GM12878 (cell line): Measurements from ENCODE around the gene BIRC7. TPM values are rescaled to one million over a fixed set of nuclear protein-coding genes. Genes with fewer than 3 reads are reported as not detected.

Experiments used
- ATAC-seq: fragments of 200-7000 bp; cut with Tn5 transposase; 3 replicates; pipeline ENCODE4 v1.9.1; 2020; ENCODE audit warnings: mild to moderate bottlenecking, moderate library complexity
- BruUV-seq: library from RNA; stranded (reverse); fragments of 400-500 nt; replicated peaks from 2 replicates; lab custom pipeline; 2021; lab: Mats Ljungman, UMichigan
- CTCF ChIA-PET: fragments of 300-600 bp; sonication (Branson Sonifier 250); formaldehyde crosslinking; extraction: SDS; loops from one replicate; lab custom pipeline; 2021; ENCODE audit warnings: inconsistent platforms; lab: Yijun Ruan, JAX
- POLR2A ChIA-PET: fragments of 350-600 bp; formaldehyde crosslinking; extraction: SDS; loops from one replicate; lab custom pipeline; 2021; ENCODE audit warnings: inconsistent platforms; lab: Charles Lee
- RAD21 ChIA-PET: fragments of 300-600 bp; sonication (Branson Sonifier 250); formaldehyde crosslinking; loops from one replicate; lab custom pipeline; 2023; ENCODE audit warnings: antibody characterized with exemption; ENCODE audit not compliant: unreplicated experiment; lab: Charles Lee
- SMC1A ChIA-PET: fragments of 300-600 bp; sonication (Branson Sonifier 250); formaldehyde crosslinking; loops from one replicate; lab custom pipeline; 2023; ENCODE audit not compliant: unreplicated experiment, uncharacterized antibody; lab: Charles Lee
- DNase-seq: peaks from one replicate; pipeline ENCODE4 v3.0.0-alpha.2; 2011; ENCODE audit warnings: low read depth, low spot score
- FAIRE-seq: peaks from 3 replicates; lab custom pipeline; 2011; peaks lifted over from hg19 to GRCh38; lab: Jason Lieb, UNC
- H2AFZ ChIP-seq: 2 replicates; pipeline ENCODE4 v1.6.0; 2011; ENCODE audit warnings: low read depth, low read length, control low read depth; ENCODE audit not compliant: control insufficient read depth
- H3K27ac ChIP-seq: 2 replicates; pipeline ENCODE4 v1.5.1; 2011; ENCODE audit warnings: control low read depth; ENCODE audit not compliant: control insufficient read depth, insufficient read depth
- H3K27me3 ChIP-seq, 2 experiments: replicated peaks in 1 of 2; 2 replicates each; pipeline versions ENCODE4 v1.6.0 to v1.6.1; 2011; ENCODE audit warnings: low read length in 1 of 2; ENCODE audit not compliant: control insufficient read depth in 2 of 2, insufficient read depth in 2 of 2
- H3K36me3 ChIP-seq, 2 experiments: 2 replicates each; pipeline ENCODE4 v1.5.1; 2011; ENCODE audit warnings: low read length in 1 of 2; ENCODE audit not compliant: control insufficient read depth in 2 of 2, insufficient read depth in 2 of 2
- H3K4me1 ChIP-seq: 2 replicates; pipeline ENCODE4 v1.6.1; 2011; ENCODE audit warnings: mild to moderate bottlenecking, low read length, moderate library complexity, mixed read lengths; ENCODE audit not compliant: control insufficient read depth, insufficient read depth
- H3K4me2 ChIP-seq: 2 replicates; pipeline ENCODE4 v1.6.0; 2011; ENCODE audit warnings: control low read depth; ENCODE audit not compliant: control insufficient read depth, insufficient read depth
- H3K4me3 ChIP-seq: fragments of 200-600 bp; sonication (generic); 2 replicates; pipeline ENCODE4 v1.5.1; 2016
- H3K79me2 ChIP-seq: 2 replicates; pipeline ENCODE4 v1.6.0; 2011; ENCODE audit warnings: low read length; ENCODE audit not compliant: control insufficient read depth, insufficient read depth
- H3K9ac ChIP-seq: 2 replicates; pipeline ENCODE4 v1.8.0; 2011; ENCODE audit warnings: low read length, control low read depth, mixed read lengths; ENCODE audit not compliant: control insufficient read depth, insufficient read depth
- H3K9me3 ChIP-seq: replicated peaks from 3 replicates; pipeline ENCODE4 v1.5.1; 2011; ENCODE audit warnings: mild to moderate bottlenecking, low read length; ENCODE audit not compliant: control insufficient read depth, insufficient read depth
- H4K20me1 ChIP-seq: 2 replicates; pipeline ENCODE4 v1.6.0; 2011; ENCODE audit not compliant: control insufficient read depth, insufficient read depth
- BACH1 ChIP-seq: fragments of 450-650 bp; IDR thresholded peaks from 2 replicates; pipeline ENCODE4 v1.6.1; 2017; ENCODE audit warnings: mild to moderate bottlenecking, borderline replicate concordance
- CBX3 ChIP-seq: fragments of 200-600 bp; sonication (generic); IDR thresholded peaks from 2 replicates; pipeline ENCODE4 v1.6.1; 2016; ENCODE audit warnings: low read depth, borderline replicate concordance
- CREB1 ChIP-seq: IDR thresholded peaks from 2 replicates; pipeline ENCODE4 v1.6.1; 2012; ENCODE audit warnings: low read depth, mild to moderate bottlenecking, inconsistent platforms
- EGR1 ChIP-seq, 2 experiments: IDR thresholded peaks; 1 replicate in 1 of 2; 2 replicates in 1 of 2; pipeline ENCODE4 v1.6.1; 2011 to 2012; ENCODE audit warnings: low read depth in 2 of 2, low read length in 2 of 2, borderline replicate concordance in 1 of 2, mild to moderate bottlenecking in 1 of 2, moderate library complexity in 1 of 2
- NR2F1 ChIP-seq: fragments of 450-650 bp; conservative IDR thresholded peaks from 2 replicates; pipeline ENCODE4 v1.6.1; 2017; ENCODE audit warnings: mild to moderate bottlenecking
- POLR2AphosphoS2 ChIP-seq: IDR thresholded peaks from 2 replicates; pipeline ENCODE4 v1.6.1; 2011; ENCODE audit warnings: low read depth, mild to moderate bottlenecking, low read length, improper control_type of control experiment, moderate library complexity
- RELA ChIP-seq: fragments of 450-650 bp; IDR thresholded peaks from 2 replicates; pipeline ENCODE4 v1.8.0; 2014; ENCODE audit warnings: borderline replicate concordance; ENCODE audit not compliant: partially characterized antibody
- RFX5 ChIP-seq: IDR thresholded peaks from 2 replicates; pipeline ENCODE4 v1.6.1; 2011; ENCODE audit warnings: low read depth, low read length, improper control_type of control experiment
- SIN3A ChIP-seq: IDR thresholded peaks from 2 replicates; pipeline ENCODE4 v1.6.1; 2012; ENCODE audit warnings: low read depth, low read length, improper control_type of control experiment
- SP1 ChIP-seq: IDR thresholded peaks from one replicate; pipeline ENCODE4 v1.6.1; 2011; ENCODE audit warnings: low read depth, low read length
- TCF3 ChIP-seq: IDR thresholded peaks from 2 replicates; pipeline ENCODE4 v1.6.1; 2012; ENCODE audit warnings: low read depth, mild to moderate bottlenecking, low read length, borderline replicate concordance; ENCODE audit not compliant: insufficient read depth
- ZNF274 ChIP-seq: IDR thresholded peaks from one replicate; pipeline ENCODE4 v1.8.0; 2011; ENCODE audit not compliant: insufficient read length, insufficient read depth
- ZZZ3 ChIP-seq: IDR thresholded peaks from 2 replicates; pipeline ENCODE4 v1.6.1; 2011; ENCODE audit warnings: low read depth; ENCODE audit not compliant: control insufficient read depth, insufficient read length
- WGBS: methylation state at CpG from one replicate; pipeline ENCODE4 v1.1.6; 2016; ENCODE audit warnings: low lambda C conversion rate; ENCODE audit not compliant: insufficient replicate concordance, insufficient coverage; ENCODE audit errors: missing lambda C conversion rate; 5-methylcytosine and 5-hydroxymethylcytosine counted together
- in situ Hi-C: fragments of 300-500 bp; cut with MboI; formaldehyde crosslinking; loops from 9 replicates; pipeline ENCODE4 v1.14.3; 2018; ENCODE audit warnings: mixed read lengths
- intact Hi-C: fragments of 100-400 bp; cut with micrococcal nuclease; formaldehyde crosslinking; loops from one replicate; pipeline ENCODE4 v1.14.2; 2022; ENCODE audit not compliant: unreplicated experiment
- polyA plus RNA-seq, 11 experiments: library from polyadenylated mRNA; depleted of rRNA in 4 of 11; unstranded in 6 of 11; stranded (reverse) in 5 of 11; fragments of >200 nt; fragmentation: Nextera tagmentation in 4 of 11; fragmentation: Illumina TruSeq in 1 of 11; extraction: Ambion mirVana in 4 of 11; extraction: Trizol in 1 of 11; gene quantifications; 1 replicate in 1 of 11; 2 replicates in 10 of 11; pipeline versions ENCODE4 v1.2.1 to v1.2.3, GENCODE V29; 2011 to 2016; ENCODE audit warnings: inconsistent platforms in 2 of 11, missing spikeins in 2 of 11, low read depth in 1 of 11
- total RNA-seq, 4 experiments: library from RNA; depleted of rRNA in 3 of 4; stranded (reverse); fragments of >200 nt in 3 of 4; fragmentation: Illumina TruSeq in 1 of 4; extraction: Trizol in 1 of 4; gene quantifications; 2 replicates each; pipeline versions ENCODE4 v1.2.1 to v1.2.3, GENCODE V29; 2013 to 2021
- TF ChIP-seq, protein P1 (sequence below): fragments of 450-650 bp; IDR thresholded peaks from 2 replicates; pipeline ENCODE4 v1.6.1; 2018; ENCODE audit warnings: borderline replicate concordance, mild to moderate bottlenecking; ENCODE audit not compliant: partially characterized antibody
- TF ChIP-seq, protein P2 (sequence below): fragments of 450-650 bp; IDR thresholded peaks from 2 replicates; pipeline ENCODE4 v1.6.1; 2017; ENCODE audit warnings: borderline replicate concordance

BIRC7 gene
- total and polyA plus RNA-seq, 10 of the 15 experiments (the other 5 are each of a cell fraction or from before 2014, with no cell fraction given), result 0.31 TPM; not detected in 9

- DNase-seq (no peak), FAIRE-seq (no peak), ATAC-seq (no peak)
- Histone ChIP-seq H3K79me2 (peaks cover 26% of the 10 kb centered on the region), H3K36me3 (peaks cover 10 to 16% of the 10 kb centered on the region in 2 experiments), H3K9ac (no peak overlapping the region), H3K9me3 (no peaks in the 10 kb centered on the region), H2AFZ (no peak overlapping the region), H3K27me3 (no peaks in the 10 kb centered on the region), H3K4me2 (no peak overlapping the region), H3K4me1 (peaks cover 3% of the 10 kb centered on the region), H4K20me1 (no peaks in the 10 kb centered on the region), H3K27ac (no peak overlapping the region), H3K4me3 (no peak overlapping the region)
- intact Hi-C loops (no loop called here), in situ Hi-C loops (no loop called here)
- ChIA-PET SMC1A (no interaction called here), RAD21 (no interaction called here), POLR2A (no interaction called here), CTCF (interaction anchor here (2.0 kb wide), 1 partner anchor 54 kb away, joined by 5 read pairs; no protein-coding TSS in a partner anchor)
- TF ChIP-seq SP1, result no peak
- no peak for TF ChIP-seq ZZZ3
- no peak for TF ChIP-seq CREB1
- no peak for TF ChIP-seq POLR2AphosphoS2
- BruUV-seq, result no TSS peak
- 94% methylated on average over 30 of the region's 30 CpGs for WGBS
These were observed 42.0 kb downstream of the BIRC7 start for GRCh38 chr20:63277466-63278272.

GRCh38 chr20:63278661-63279060 is 43.0 kb downstream of the BIRC7 start:
- no peak overlapping the region for H3K9ac ChIP-seq
- H3K4me3 ChIP-seq, result no peak overlapping the region
- no peak for FAIRE-seq
- in situ Hi-C loops, result no loop called here
- POLR2A ChIA-PET, result no interaction called here
- ATAC-seq, result no peak
- no peak for DNase-seq
- no peaks in the 10 kb centered on the region for H3K9me3 ChIP-seq
- intact Hi-C loops, result no loop called here
- no peak overlapping the region for H2AFZ ChIP-seq
- SMC1A ChIA-PET, result no interaction called here
- H3K4me2 ChIP-seq, result no peak overlapping the region
- peaks cover 16% of the 10 kb centered on the region for H3K79me2 ChIP-seq
- H3K27ac ChIP-seq, result no peak overlapping the region
- no peaks in the 10 kb centered on the region for H4K20me1 ChIP-seq
- H3K4me1 ChIP-seq, result peaks cover 3% of the 10 kb centered on the region
- CTCF ChIA-PET, result no interaction called here
- BruUV-seq, result no TSS peak
- H3K36me3 ChIP-seq, result peaks cover 14 to 16% of the 10 kb centered on the region in 2 experiments
- WGBS, result 84% methylated on average over 17 of the region's 17 CpGs
- RAD21 ChIA-PET, result no interaction called here
- no peaks in the 10 kb centered on the region for H3K27me3 ChIP-seq
- no peak for TF ChIP-seq SIN3A
- TF ChIP-seq BACH1, result no peak
- TF ChIP-seq, protein P1, sequence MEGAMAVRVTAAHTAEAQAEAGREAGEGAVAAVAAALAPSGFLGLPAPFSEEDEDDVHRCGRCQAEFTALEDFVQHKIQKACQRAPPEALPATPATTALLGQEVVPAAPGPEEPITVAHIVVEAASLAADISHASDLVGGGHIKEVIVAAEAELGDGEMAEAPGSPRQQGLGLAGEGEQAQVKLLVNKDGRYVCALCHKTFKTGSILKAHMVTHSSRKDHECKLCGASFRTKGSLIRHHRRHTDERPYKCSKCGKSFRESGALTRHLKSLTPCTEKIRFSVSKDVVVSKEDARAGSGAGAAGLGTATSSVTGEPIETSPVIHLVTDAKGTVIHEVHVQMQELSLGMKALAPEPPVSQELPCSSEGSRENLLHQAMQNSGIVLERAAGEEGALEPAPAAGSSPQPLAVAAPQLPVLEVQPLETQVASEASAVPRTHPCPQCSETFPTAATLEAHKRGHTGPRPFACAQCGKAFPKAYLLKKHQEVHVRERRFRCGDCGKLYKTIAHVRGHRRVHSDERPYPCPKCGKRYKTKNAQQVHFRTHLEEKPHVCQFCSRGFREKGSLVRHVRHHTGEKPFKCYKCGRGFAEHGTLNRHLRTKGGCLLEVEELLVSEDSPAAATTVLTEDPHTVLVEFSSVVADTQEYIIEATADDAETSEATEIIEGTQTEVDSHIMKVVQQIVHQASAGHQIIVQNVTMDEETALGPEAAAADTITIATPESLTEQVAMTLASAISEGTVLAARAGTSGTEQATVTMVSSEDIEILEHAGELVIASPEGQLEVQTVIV, result no peak
- TF ChIP-seq, protein P2, sequence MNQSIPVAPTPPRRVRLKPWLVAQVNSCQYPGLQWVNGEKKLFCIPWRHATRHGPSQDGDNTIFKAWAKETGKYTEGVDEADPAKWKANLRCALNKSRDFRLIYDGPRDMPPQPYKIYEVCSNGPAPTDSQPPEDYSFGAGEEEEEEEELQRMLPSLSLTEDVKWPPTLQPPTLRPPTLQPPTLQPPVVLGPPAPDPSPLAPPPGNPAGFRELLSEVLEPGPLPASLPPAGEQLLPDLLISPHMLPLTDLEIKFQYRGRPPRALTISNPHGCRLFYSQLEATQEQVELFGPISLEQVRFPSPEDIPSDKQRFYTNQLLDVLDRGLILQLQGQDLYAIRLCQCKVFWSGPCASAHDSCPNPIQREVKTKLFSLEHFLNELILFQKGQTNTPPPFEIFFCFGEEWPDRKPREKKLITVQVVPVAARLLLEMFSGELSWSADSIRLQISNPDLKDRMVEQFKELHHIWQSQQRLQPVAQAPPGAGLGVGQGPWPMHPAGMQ, result no peak
- TF ChIP-seq ZNF274, result no peak
- no peak for TF ChIP-seq RELA
- no peak for TF ChIP-seq CBX3
- TF ChIP-seq RFX5, result no peak
- no peak for TF ChIP-seq NR2F1
- TF ChIP-seq TCF3, result no peak
- TF ChIP-seq EGR1 (IDR thresholded peaks at IDR 0.05; ENCODE audit: borderline replicate concordance in 1 of 2, low read depth in 2 of 2, low read length in 2 of 2), result no peak
